Measurements from ENCODE around the gene FBXO9.

Gene FBXO9

DNA sequence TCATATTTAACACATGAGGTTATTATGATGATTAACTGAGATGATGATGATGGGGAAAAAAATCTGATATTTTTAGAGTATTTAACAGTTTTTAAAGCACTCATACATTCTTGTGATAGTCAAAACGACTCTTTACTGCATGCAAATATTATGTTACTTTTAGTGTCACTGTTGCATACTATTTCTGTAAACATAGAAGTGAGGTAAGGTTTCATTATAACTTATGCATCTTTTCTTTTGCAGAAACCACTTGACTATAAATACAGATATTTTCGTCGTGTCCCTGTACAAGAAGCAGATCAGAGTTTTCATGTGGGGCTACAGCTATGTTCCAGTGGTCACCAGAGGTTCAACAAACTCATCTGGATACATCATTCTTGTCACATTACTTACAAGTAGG lies 30.1 kb downstream of the FBXO9 start:
- no peak for DNase-seq
- Mint-ChIP-seq H3K27ac (no peak overlapping the region), H3K9me3 (no peaks in the 10 kb centered on the region), H3K4me1 (ENCODE audit: low read depth) (no peaks in the 10 kb centered on the region), H3K36me3 (ENCODE audit: low read depth) (peaks cover 90% of the 10 kb centered on the region), H3K4me3 (no peak overlapping the region), H3K27me3 (no peaks in the 10 kb centered on the region)

DNA sequence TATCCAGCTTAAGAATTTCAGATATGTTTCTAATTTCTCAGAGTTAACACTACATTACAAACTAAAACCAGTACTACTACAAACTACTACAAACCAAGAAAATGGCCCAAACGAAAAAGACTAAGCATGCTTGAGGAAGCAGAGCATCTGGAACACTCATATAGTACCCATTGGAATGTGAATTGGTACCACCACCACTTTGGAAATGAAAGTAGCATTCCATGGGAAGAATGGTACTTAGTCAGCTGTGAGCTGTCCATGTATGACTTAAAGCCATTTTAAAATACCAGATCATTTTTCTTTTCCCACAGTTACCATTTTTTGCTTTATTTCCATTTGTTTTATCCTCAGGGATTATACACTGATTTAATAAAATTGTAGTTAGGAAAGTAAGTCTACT lies 30.5 kb downstream of the FBXO9 start:
- H3K27me3 Mint-ChIP-seq: no peaks in the 10 kb centered on the region
- peaks cover 90% of the 10 kb centered on the region for H3K36me3 Mint-ChIP-seq (ENCODE audit: low read depth)
- no peaks in the 10 kb centered on the region for H3K9me3 Mint-ChIP-seq
- DNase-seq: no peak
- H3K4me1 Mint-ChIP-seq (ENCODE audit: low read depth): no peaks in the 10 kb centered on the region
- no peak overlapping the region for H3K4me3 Mint-ChIP-seq
- no peak overlapping the region for H3K27ac Mint-ChIP-seq

DNA sequence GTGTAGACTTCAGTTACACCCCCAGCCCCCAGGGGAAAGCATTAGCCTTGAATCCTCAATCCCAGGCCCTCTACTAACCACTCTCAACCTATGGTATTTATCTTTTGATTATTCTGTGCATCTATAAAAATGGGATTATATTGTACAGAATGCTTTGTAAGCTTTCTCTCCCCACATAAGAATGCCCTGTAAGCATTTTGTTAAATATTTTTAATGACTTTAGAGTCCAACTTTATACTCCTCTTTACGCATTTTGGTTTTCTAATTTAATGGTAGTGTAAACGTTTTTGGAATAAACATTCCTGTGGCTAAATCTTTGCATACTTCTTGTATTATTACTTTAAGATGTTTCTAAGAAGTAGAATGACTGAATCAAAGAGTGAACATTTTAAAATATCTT lies 35.4 kb downstream of the FBXO9 start:
- H3K27ac Mint-ChIP-seq: peak overlapping the region; percentile 55
- peaks cover 71% of the 10 kb centered on the region for H3K36me3 Mint-ChIP-seq (ENCODE audit: low read depth)

DNA sequence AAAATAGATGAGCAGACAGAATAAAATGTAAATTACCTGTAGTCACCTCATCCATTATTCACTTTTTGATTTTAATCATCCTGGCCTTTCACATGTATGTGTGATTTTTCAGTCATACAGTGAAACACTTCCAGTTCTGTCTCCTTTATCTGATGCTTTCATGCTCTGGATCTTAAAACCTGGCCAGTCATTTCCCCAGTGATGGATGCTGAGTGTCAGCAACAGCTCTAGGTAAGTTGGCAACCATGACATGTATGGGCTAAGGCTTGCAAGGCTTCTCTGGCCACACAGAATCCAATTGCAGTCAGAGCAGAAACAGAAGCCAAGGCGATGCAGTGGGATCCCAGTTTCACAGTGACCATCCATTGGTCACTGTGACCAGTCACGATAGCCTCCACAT lies 35.8 kb downstream of the FBXO9 start:
- Mint-ChIP-seq H3K9me3 (no peaks in the 10 kb centered on the region), H3K4me3 (no peak overlapping the region), H3K27ac (peak overlapping the region; percentile 71), H3K4me1 (ENCODE audit: low read depth) (no peaks in the 10 kb centered on the region), H3K36me3 (ENCODE audit: low read depth) (peaks cover 67% of the 10 kb centered on the region), H3K27me3 (no peaks in the 10 kb centered on the region)
- no peak for DNase-seq

More for the DNA sequence above, 35.4 kb downstream of the FBXO9 start:
- Mint-ChIP-seq H3K27me3 (no peaks in the 10 kb centered on the region), H3K4me1 (ENCODE audit: low read depth) (no peaks in the 10 kb centered on the region), H3K9me3 (no peaks in the 10 kb centered on the region), H3K4me3 (no peak overlapping the region)
- DNase-seq: no peak

DNA sequence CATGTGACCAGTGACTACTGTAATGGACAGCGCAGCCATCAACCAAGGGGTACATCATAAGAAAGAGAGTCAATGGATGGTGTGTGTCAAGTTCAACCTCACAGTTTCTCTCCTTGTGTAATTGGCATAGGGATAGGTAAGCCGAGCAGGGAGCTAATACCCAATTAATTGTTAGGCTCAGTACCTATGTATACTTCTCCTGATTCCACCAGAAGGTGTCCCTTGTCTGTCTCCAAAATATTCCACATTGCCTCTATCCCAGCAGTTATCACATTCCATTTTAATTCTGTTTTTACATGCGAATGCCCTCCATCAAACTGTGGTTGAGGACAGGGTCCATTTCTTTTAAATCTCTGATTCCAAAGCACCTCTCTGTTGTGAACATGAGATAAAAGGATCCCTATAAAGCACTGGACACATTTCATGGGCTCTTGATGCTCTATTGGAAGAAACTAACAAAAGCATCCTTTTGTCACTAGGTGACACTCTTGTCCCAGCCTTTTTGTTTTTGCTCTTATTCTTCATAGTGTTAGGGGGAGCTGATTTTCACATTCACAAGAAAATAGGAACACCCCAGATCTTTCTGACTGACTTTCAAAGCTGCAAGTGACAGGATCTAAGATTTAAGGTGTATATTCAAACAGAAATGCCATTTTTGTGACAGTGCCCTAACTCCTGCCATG lies 38.9 kb downstream of the FBXO9 start:
- DNase-seq: no peak
- Mint-ChIP-seq H3K4me3 (no peak overlapping the region), H3K4me1 (ENCODE audit: low read depth) (no peaks in the 10 kb centered on the region), H3K27me3 (no peaks in the 10 kb centered on the region), H3K36me3 (ENCODE audit: low read depth) (peaks cover 38% of the 10 kb centered on the region), H3K9me3 (no peaks in the 10 kb centered on the region), H3K27ac (no peak overlapping the region)

DNA sequence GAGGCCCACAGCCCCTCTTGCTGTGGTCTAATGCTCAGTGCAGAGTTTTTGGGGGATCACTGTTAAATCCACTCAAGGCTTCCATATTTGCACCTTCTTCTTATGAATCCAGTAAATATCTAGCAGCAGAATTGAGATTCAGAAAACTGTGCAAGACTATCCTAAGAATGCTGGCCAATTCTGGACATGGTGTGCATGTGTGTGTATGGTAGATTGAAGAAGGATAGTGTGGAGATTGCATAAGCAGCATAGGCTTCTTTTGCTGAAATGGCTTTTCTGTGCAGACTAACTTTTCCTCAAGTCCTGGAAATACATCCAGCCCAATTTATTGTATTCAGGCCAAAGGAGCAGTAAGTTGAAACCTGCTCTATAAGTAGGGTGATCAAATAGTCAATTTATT lies 39.7 kb downstream of the FBXO9 start:
- Mint-ChIP-seq H3K36me3 (ENCODE audit: low read depth) (peaks cover 33% of the 10 kb centered on the region), H3K4me3 (no peak overlapping the region), H3K9me3 (no peaks in the 10 kb centered on the region), H3K27ac (no peak overlapping the region), H3K27me3 (no peaks in the 10 kb centered on the region), H3K4me1 (ENCODE audit: low read depth) (peaks cover 3% of the 10 kb centered on the region)
- no peak for DNase-seq

DNA sequence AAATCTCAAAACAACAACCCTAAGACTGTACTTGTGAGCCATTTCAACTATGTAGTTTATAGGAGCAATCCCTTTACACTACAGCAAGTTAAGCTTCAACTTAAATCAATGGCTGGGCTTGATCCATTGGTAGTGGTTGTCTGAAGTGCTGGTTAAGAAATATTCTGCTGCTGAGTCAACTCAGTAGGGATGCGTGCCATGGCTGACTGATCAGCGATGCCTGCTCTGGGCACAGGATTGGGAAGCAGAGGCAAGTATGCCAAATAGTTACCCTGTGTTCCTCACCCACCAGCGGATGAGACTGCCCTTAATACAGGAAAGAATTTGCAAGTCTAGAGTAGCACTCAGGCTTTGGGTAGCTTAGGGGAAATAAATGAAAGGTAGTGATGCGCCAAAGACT lies 41.9 kb downstream of the FBXO9 start:
- Mint-ChIP-seq H3K9me3 (no peaks in the 10 kb centered on the region), H3K27me3 (no peaks in the 10 kb centered on the region), H3K4me3 (no peak overlapping the region), H3K4me1 (ENCODE audit: low read depth) (peaks cover 3% of the 10 kb centered on the region), H3K36me3 (ENCODE audit: low read depth) (peaks cover 14% of the 10 kb centered on the region), H3K27ac (no peak overlapping the region)
- no peak for DNase-seq

DNA sequence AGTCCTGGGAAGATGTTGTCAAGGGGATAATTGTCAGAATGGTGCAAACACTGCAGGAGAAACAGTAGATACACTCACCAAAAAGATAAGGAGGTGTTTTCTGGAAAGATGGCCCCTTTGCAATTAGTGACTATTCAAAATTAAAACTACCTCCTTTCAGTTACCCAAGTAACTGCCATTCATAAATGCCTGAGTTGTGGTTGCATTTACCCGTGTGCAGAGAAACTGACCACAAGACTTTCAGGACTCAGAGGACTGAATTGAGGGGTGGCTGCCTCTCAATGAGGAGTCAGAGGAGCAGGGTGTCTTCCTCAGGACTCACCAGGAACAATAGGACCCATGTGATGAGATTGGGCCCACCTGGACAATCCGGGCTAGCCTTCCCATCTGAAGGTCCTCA lies 44.4 kb downstream of the FBXO9 start:
- Mint-ChIP-seq H3K36me3 (ENCODE audit: low read depth) (no peaks in the 10 kb centered on the region), H3K4me3 (no peak overlapping the region), H3K27ac (no peak overlapping the region), H3K27me3 (no peaks in the 10 kb centered on the region), H3K9me3 (no peaks in the 10 kb centered on the region), H3K4me1 (ENCODE audit: low read depth) (peaks cover 10% of the 10 kb centered on the region)
- DNase-seq: no peak

DNA sequence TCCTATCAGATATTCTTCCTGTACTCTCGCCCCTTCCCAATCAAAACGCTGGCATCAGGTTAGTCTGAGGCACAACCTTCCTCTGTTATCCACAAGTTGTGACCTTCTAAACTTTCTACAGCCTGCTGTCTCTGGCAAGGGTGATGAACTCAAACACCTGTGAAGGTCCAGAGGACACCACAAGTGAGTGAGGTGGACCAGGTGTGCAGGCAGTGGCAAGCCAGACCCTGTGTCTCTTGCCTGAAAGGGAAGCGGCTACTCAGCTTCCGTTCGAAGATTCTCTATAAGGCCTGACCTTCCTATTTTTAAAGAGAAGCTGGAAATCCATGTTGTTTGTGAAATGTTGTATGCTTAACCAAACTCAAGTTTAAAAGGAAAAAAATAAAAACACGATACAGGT lies 46.7 kb downstream of the FBXO9 start:
- Mint-ChIP-seq H3K27me3 (no peaks in the 10 kb centered on the region), H3K9me3 (peaks cover 8% of the 10 kb centered on the region), H3K4me1 (ENCODE audit: low read depth) (peaks cover 10% of the 10 kb centered on the region), H3K36me3 (ENCODE audit: low read depth) (no peaks in the 10 kb centered on the region), H3K27ac (no peak overlapping the region), H3K4me3 (no peak overlapping the region)
- no peak for DNase-seq

DNA sequence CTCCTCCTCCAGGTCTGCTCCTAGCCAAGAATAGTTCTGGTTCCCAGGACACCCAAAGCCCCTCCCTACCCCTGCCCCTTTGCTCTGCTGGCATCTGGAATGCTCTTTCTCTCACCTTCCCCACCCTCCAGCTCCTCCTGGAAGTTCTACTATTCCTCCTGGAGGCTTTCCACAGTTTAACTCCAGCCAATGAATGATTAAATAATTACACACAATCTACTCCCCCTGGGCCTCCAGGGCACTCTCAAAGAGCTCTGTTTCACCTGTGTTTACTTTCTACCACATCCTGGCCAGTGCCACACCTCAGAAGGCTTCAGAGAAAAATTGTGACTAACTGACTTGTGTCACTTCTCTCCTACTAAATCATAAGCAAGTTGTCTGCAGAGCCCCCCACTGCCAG lies 47.2 kb downstream of the FBXO9 start:
- no peaks in the 10 kb centered on the region for H3K36me3 Mint-ChIP-seq (ENCODE audit: low read depth)
- H3K27me3 Mint-ChIP-seq: no peaks in the 10 kb centered on the region
- no peak overlapping the region for H3K4me3 Mint-ChIP-seq
- peaks cover 8% of the 10 kb centered on the region for H3K9me3 Mint-ChIP-seq
- peaks cover 10% of the 10 kb centered on the region for H3K4me1 Mint-ChIP-seq (ENCODE audit: low read depth)
- no peak overlapping the region for H3K27ac Mint-ChIP-seq
- no peak for DNase-seq

DNA sequence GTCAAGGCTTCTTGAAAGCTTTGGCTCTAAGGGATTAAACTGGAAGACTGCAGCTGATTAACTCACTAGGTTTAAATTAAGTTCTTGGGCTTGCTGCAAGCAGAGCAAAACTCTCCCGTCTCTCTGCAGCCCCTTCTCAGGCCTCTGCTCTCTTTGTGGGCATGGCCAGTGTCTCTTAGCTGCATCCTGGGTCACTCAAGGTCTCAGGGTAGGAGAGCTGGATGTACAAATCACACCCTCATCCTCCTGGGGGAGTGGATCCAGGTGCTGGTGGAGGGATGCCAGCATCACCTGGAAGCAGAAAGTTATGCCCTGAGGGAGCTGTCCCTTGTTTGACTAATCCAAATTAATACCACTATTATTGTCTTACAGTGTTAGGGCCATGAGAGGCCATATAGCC lies 47.7 kb downstream of the FBXO9 start:
- Mint-ChIP-seq H3K4me3 (no peak overlapping the region), H3K9me3 (peaks cover 8% of the 10 kb centered on the region), H3K27me3 (no peaks in the 10 kb centered on the region), H3K36me3 (ENCODE audit: low read depth) (no peaks in the 10 kb centered on the region), H3K4me1 (ENCODE audit: low read depth) (peaks cover 10% of the 10 kb centered on the region), H3K27ac (no peak overlapping the region)
- no peak for DNase-seq

DNA sequence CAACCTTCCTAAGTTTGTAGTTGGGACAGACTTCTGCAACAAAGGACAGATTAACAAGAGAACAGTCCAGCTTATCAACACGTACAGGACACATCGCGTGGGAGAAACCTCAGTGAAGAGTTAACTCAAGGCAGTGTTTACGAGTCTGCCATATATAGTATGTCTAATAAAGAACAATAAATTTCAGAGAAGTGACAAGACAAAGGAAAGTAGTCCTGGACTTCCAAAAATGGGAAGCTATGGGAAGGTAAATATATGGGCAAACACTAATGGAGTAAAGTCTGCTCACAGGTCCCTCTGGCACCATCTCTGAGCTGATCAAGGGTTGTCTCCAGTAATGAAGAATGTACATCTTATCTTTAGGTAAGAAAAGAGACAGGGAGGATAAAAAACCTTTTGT lies 48.5 kb downstream of the FBXO9 start:
- Mint-ChIP-seq H3K36me3 (ENCODE audit: low read depth) (no peaks in the 10 kb centered on the region), H3K4me1 (ENCODE audit: low read depth) (peaks cover 10% of the 10 kb centered on the region), H3K27me3 (no peaks in the 10 kb centered on the region), H3K4me3 (no peak overlapping the region), H3K27ac (no peak overlapping the region), H3K9me3 (peaks cover 8% of the 10 kb centered on the region)
- no peak for DNase-seq

DNA sequence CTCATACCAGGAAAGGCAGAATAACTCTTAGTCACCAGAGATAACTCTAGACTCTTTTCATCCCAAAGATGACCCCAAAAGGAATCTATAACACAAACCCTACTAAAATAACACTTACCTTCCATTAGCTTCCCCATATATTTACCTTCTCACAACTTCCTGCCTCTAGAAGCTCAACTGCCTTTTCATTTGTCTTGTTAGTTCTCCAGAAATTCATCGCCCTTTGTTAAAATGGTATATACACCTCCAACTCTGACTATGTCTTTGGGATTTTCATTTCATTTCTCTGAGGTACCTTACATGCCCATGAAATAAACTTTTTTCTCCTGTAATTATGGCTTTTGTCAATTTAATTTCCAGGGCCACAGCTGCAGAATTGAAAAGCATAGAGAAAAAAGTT lies 49.9 kb downstream of the FBXO9 start:
- no peak for DNase-seq
- no peaks in the 10 kb centered on the region for H3K27me3 Mint-ChIP-seq
- H3K9me3 Mint-ChIP-seq: peaks cover 8% of the 10 kb centered on the region
- H3K4me3 Mint-ChIP-seq: no peak overlapping the region
- H3K36me3 Mint-ChIP-seq (ENCODE audit: low read depth): no peaks in the 10 kb centered on the region
- no peak overlapping the region for H3K27ac Mint-ChIP-seq
- H3K4me1 Mint-ChIP-seq (ENCODE audit: low read depth): peaks cover 7% of the 10 kb centered on the region

DNA sequence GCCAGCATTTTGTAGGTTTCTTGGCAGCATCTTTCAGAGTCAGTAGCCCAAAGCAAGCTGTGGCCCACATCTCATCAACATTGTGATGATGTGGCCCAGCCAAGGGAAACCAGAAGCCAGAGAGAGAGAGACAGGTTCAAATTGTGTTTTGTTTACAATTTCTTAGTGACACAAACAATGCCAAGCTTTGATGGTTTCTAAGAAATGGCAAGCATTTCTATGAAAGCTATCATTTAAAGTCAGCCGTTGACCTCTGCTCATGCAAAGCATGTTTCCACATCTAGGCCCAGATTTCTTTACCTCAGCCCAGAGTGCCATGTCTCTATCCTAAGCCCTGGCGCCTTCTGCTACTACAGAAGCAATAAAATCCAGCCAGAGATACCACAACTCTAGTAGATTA lies 50.5 kb downstream of the FBXO9 start:
- no peaks in the 10 kb centered on the region for H3K36me3 Mint-ChIP-seq (ENCODE audit: low read depth)
- H3K9me3 Mint-ChIP-seq: peaks cover 8% of the 10 kb centered on the region
- no peak for DNase-seq
- no peaks in the 10 kb centered on the region for H3K27me3 Mint-ChIP-seq
- no peak overlapping the region for H3K27ac Mint-ChIP-seq
- no peak overlapping the region for H3K4me3 Mint-ChIP-seq
- H3K4me1 Mint-ChIP-seq (ENCODE audit: low read depth): peaks cover 7% of the 10 kb centered on the region

DNA sequence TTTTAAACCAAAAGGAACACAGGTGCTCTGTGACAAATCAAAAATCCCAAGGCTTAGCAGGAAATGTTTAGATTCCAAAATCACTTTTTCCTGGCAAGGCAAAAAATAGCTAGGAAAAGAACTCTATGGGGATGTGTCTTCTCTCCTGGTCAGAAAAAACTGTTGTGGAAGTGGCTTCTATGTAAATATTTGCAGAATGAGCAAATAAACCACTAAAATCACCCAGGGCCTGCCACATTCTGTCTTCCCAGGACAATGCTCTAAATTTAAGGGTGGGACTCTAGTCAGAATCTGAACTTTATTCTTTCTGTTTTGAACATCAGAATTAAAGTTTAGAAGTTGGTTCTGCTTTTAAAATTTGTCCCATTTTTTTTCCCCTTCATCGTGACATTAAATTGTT lies 54.1 kb downstream of the FBXO9 start:
- Mint-ChIP-seq H3K9me3 (peaks cover 8% of the 10 kb centered on the region), H3K4me1 (ENCODE audit: low read depth) (no peaks in the 10 kb centered on the region), H3K27me3 (no peaks in the 10 kb centered on the region), H3K4me3 (no peak overlapping the region), H3K27ac (no peak overlapping the region), H3K36me3 (ENCODE audit: low read depth) (no peaks in the 10 kb centered on the region)
- DNase-seq: no peak

All from activated T-cell treated with anti-CD3 and anti-CD28 coated beads, Interleukin-2, amount 50 U/mL, for 24 hours (primary cell).